ENCODE data around the gene POLR2L.

DNA sequence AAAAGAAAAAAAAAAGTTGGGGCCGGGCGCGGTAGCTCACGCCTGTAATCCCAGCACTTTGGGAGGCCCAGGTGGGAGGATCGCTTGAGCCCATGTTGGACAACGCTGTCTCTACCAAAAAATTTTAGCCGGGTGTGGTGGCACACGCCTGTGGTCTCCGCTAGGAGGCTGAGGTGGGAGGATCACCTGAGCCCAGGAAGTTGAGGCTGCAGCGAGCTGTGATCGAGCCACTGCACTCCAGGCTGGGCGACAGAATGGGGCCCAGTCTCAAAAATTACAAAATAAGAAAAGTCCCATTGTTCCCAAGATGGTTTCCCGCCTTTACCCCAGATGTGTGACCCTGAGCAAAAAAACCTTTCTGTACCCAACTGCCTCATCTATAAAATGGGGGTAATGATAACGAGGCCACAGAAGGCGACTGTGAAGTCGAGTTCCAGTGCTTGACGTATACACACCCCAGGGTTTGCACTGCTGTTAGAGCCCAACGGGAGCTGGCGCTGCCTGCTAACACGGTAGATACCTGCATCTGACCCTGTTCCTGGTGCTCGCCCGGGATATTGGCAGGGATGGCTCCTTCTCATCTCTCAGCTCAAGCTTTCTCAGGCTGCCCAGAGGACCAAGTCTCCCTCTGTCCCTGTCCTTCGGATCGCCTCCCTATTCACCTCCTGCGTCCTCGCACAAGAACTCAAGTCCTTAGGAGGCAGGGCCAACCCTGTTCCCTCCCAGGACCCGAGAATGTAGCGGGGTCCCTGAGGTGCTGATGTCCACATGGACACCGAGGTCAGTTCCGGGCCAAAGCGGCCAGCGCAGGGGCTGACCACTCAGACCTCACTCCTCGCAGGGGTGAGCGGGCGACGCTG, 33.7 kb downstream of the POLR2L start:
- TF ChIP-seq, protein P1, sequence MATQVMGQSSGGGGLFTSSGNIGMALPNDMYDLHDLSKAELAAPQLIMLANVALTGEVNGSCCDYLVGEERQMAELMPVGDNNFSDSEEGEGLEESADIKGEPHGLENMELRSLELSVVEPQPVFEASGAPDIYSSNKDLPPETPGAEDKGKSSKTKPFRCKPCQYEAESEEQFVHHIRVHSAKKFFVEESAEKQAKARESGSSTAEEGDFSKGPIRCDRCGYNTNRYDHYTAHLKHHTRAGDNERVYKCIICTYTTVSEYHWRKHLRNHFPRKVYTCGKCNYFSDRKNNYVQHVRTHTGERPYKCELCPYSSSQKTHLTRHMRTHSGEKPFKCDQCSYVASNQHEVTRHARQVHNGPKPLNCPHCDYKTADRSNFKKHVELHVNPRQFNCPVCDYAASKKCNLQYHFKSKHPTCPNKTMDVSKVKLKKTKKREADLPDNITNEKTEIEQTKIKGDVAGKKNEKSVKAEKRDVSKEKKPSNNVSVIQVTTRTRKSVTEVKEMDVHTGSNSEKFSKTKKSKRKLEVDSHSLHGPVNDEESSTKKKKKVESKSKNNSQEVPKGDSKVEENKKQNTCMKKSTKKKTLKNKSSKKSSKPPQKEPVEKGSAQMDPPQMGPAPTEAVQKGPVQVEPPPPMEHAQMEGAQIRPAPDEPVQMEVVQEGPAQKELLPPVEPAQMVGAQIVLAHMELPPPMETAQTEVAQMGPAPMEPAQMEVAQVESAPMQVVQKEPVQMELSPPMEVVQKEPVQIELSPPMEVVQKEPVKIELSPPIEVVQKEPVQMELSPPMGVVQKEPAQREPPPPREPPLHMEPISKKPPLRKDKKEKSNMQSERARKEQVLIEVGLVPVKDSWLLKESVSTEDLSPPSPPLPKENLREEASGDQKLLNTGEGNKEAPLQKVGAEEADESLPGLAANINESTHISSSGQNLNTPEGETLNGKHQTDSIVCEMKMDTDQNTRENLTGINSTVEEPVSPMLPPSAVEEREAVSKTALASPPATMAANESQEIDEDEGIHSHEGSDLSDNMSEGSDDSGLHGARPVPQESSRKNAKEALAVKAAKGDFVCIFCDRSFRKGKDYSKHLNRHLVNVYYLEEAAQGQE (IDR thresholded peaks at IDR 0.05; ENCODE audit: insufficient read depth in 1 of 2, low read depth in 2 of 2, low read length in 2 of 2) = no peak
- peak; percentile 24; the same call in 1 of the 2 replicates for TF ChIP-seq POLR2AphosphoS5 (IDR thresholded peaks at IDR 0.05; ENCODE audit: low read depth, low read length)
- TF ChIP-seq FOXP2 (optimal IDR thresholded peaks at IDR 0.05; ENCODE audit: borderline replicate concordance, extremely low read depth, extremely low read length, insufficient read depth) = no peak
